Mesendoderm (in vitro differentiated cells): ENCODE results near the gene ADORA1.

ENCODE experiments used
- DNase-seq: peaks from one replicate; pipeline ENCODE4 v3.0.0; 2013
- H2AK5ac ChIP-seq: 2 replicates; pipeline ENCODE4 v1.6.1; 2013; ENCODE audit warnings: low read length, inconsistent platforms
- H2BK120ac ChIP-seq: 2 replicates; pipeline ENCODE4 v1.6.1; 2013; ENCODE audit warnings: low read depth, mild to moderate bottlenecking, low read length, moderate library complexity, mixed read lengths
- H2BK15ac ChIP-seq: replicated peaks from 2 replicates; pipeline ENCODE4 v1.6.1; 2013; ENCODE audit warnings: low read depth, mild to moderate bottlenecking, moderate library complexity
- H2BK5ac ChIP-seq: 2 replicates; pipeline ENCODE4 v1.6.1; 2013; ENCODE audit warnings: low read length, inconsistent platforms
- H3K18ac ChIP-seq: 2 replicates; pipeline ENCODE4 v1.6.1; 2013; ENCODE audit warnings: mild to moderate bottlenecking, low read length, mixed read lengths
- H3K23ac ChIP-seq: one replicate; pipeline ENCODE4 v1.6.1; 2013; ENCODE audit warnings: low read length
- H3K27ac ChIP-seq: 2 replicates; pipeline ENCODE4 v1.5.1; 2013; ENCODE audit warnings: low read depth, mild to moderate bottlenecking, inconsistent platforms, low read length, moderate library complexity
- H3K27me3 ChIP-seq: 2 replicates; pipeline ENCODE4 v1.6.1; 2013; ENCODE audit warnings: low read length, control low read depth, mild to moderate bottlenecking, inconsistent platforms; ENCODE audit not compliant: insufficient read depth, poor library complexity
- H3K36me3 ChIP-seq: 2 replicates; pipeline ENCODE4 v1.6.1; 2013; ENCODE audit warnings: low read length, inconsistent platforms; ENCODE audit not compliant: control insufficient read depth, insufficient read depth
- H3K4ac ChIP-seq: one replicate; pipeline ENCODE4 v1.6.1; 2013; ENCODE audit warnings: low read depth, mild to moderate bottlenecking, low read length, moderate library complexity
- H3K4me1 ChIP-seq: 2 replicates; pipeline ENCODE4 v1.6.1; 2013; ENCODE audit warnings: low read depth, low read length, inconsistent platforms; ENCODE audit not compliant: control insufficient read depth
- H3K4me2 ChIP-seq: 2 replicates; pipeline ENCODE4 v1.6.1; 2013; ENCODE audit warnings: low read length
- H3K4me3 ChIP-seq: 2 replicates; pipeline ENCODE4 v1.5.1; 2013; ENCODE audit warnings: mild to moderate bottlenecking, low read length
- H3K56ac ChIP-seq: one replicate; pipeline ENCODE4 v1.6.1; 2013; ENCODE audit warnings: low read length
- H3K79me1 ChIP-seq: 2 replicates; pipeline ENCODE4 v1.6.1; 2013; ENCODE audit warnings: low read length, inconsistent platforms
- H3K79me2 ChIP-seq: 2 replicates; pipeline ENCODE4 v1.6.1; 2013; ENCODE audit warnings: mild to moderate bottlenecking, low read length; ENCODE audit not compliant: control insufficient read depth, insufficient read depth
- H3K9ac ChIP-seq: 2 replicates; pipeline ENCODE4 v1.6.1; 2013; ENCODE audit warnings: low read length, inconsistent platforms
- H4K5ac ChIP-seq: one replicate; pipeline ENCODE4 v1.6.1; 2013; ENCODE audit warnings: low read length
- H4K8ac ChIP-seq: one replicate; pipeline ENCODE4 v1.6.1; 2013; ENCODE audit warnings: low read depth, mild to moderate bottlenecking, control low read depth, low read length, moderate library complexity
- WGBS: extraction: QIAGEN DNeasy Blood & Tissue Kit; methylation state at CpG from one replicate; pipeline ENCODE4 v1.1.7; 2013; ENCODE audit warnings: low lambda C conversion rate, missing lambda C conversion rate; ENCODE audit not compliant: insufficient coverage; ENCODE audit errors: extremely low coverage; 5-methylcytosine and 5-hydroxymethylcytosine counted together

ADORA1 gene

GRCh38 chr1:203128716-203129500, 1.4 kb downstream of the ADORA1 start:
- H3K79me1 ChIP-seq = no peaks in the 10 kb centered on the region
- H3K4me2 ChIP-seq = peak overlapping the region; percentile 76
- H3K18ac ChIP-seq = no peak overlapping the region
- no peak overlapping the region for H3K4me3 ChIP-seq
- H3K56ac ChIP-seq = peak overlapping the region; percentile 87
- no peak overlapping the region for H2BK15ac ChIP-seq
- H3K27ac ChIP-seq = no peak overlapping the region
- no peak overlapping the region for H4K8ac ChIP-seq
- H3K4ac ChIP-seq = no peak overlapping the region
- no CpG with 5 or more reads among the region's 29 CpGs for WGBS
- H2AK5ac ChIP-seq = peak overlapping the region; percentile 61
- H3K79me2 ChIP-seq = peaks cover 2% of the 10 kb centered on the region
- H3K36me3 ChIP-seq = no peaks in the 10 kb centered on the region
- no peak overlapping the region for H2BK5ac ChIP-seq
- no peak overlapping the region for H4K5ac ChIP-seq
- no peak overlapping the region for H2BK120ac ChIP-seq
- H3K23ac ChIP-seq = peak overlapping the region; percentile 90
- DNase-seq = no peak
- H3K27me3 ChIP-seq = no peaks in the 10 kb centered on the region
- peak overlapping the region; percentile 54 for H3K9ac ChIP-seq
- peaks cover 20% of the 10 kb centered on the region for H3K4me1 ChIP-seq

GRCh38 chr1:203129501-203130231, 2.1 kb downstream of the ADORA1 start:
- Histone ChIP-seq H3K27ac (no peak overlapping the region), H3K4me2 (no peak overlapping the region), H4K5ac (no peak overlapping the region), H3K56ac (peak overlapping the region; percentile 51), H2BK120ac (no peak overlapping the region), H3K18ac (no peak overlapping the region), H3K23ac (no peak overlapping the region), H2BK5ac (no peak overlapping the region), H2AK5ac (no peak overlapping the region), H4K8ac (no peak overlapping the region), H3K79me1 (no peaks in the 10 kb centered on the region), H3K79me2 (peaks cover 2% of the 10 kb centered on the region), H3K4ac (no peak overlapping the region), H3K27me3 (no peaks in the 10 kb centered on the region), H2BK15ac (no peak overlapping the region), H3K4me3 (no peak overlapping the region), H3K36me3 (no peaks in the 10 kb centered on the region), H3K9ac (no peak overlapping the region), H3K4me1 (peaks cover 23% of the 10 kb centered on the region)
- no peak for DNase-seq
- no CpG with 5 or more reads among the region's 7 CpGs for WGBS

GRCh38 chr1:203130358-203130985, 2.9 kb downstream of the ADORA1 start:
- WGBS = no CpG with 5 or more reads among the region's 3 CpGs
- H3K79me1 ChIP-seq = no peaks in the 10 kb centered on the region
- DNase-seq = no peak

GRCh38 chr1:203131548-203132200, 4.1 kb downstream of the ADORA1 start:
- H3K79me2 ChIP-seq = peaks cover 2% of the 10 kb centered on the region
- H3K27me3 ChIP-seq = no peaks in the 10 kb centered on the region
- H3K56ac ChIP-seq = no peak overlapping the region
- DNase-seq = no peak
- H4K8ac ChIP-seq = no peak overlapping the region
- no peak overlapping the region for H2AK5ac ChIP-seq
- no peak overlapping the region for H3K9ac ChIP-seq
- no peak overlapping the region for H2BK5ac ChIP-seq
- H2BK120ac ChIP-seq = no peak overlapping the region
- H3K4me1 ChIP-seq = peaks cover 15% of the 10 kb centered on the region
- no peak overlapping the region for H3K4me2 ChIP-seq
- H3K18ac ChIP-seq = no peak overlapping the region
- H3K36me3 ChIP-seq = no peaks in the 10 kb centered on the region
- H2BK15ac ChIP-seq = no peak overlapping the region
- H3K27ac ChIP-seq = no peak overlapping the region
- H4K5ac ChIP-seq = no peak overlapping the region
- no CpG with 5 or more reads among the region's 9 CpGs for WGBS
- no peak overlapping the region for H3K23ac ChIP-seq
- H3K4me3 ChIP-seq = no peak overlapping the region
- no peaks in the 10 kb centered on the region for H3K79me1 ChIP-seq
- H3K4ac ChIP-seq = no peak overlapping the region

More at GRCh38 chr1:203130358-203130985, 2.9 kb downstream of the ADORA1 start:
- no peak overlapping the region for H2BK120ac ChIP-seq
- H3K36me3 ChIP-seq = no peaks in the 10 kb centered on the region
- H2AK5ac ChIP-seq = no peak overlapping the region
- no peak overlapping the region for H2BK5ac ChIP-seq
- H2BK15ac ChIP-seq = no peak overlapping the region
- no peak overlapping the region for H3K9ac ChIP-seq
- H3K4me1 ChIP-seq = peaks cover 23% of the 10 kb centered on the region
- H3K79me2 ChIP-seq = peaks cover 2% of the 10 kb centered on the region
- H3K23ac ChIP-seq = no peak overlapping the region
- no peak overlapping the region for H3K4ac ChIP-seq
- H3K4me3 ChIP-seq = no peak overlapping the region
- no peak overlapping the region for H3K56ac ChIP-seq
- no peak overlapping the region for H4K5ac ChIP-seq
- H4K8ac ChIP-seq = no peak overlapping the region
- no peak overlapping the region for H3K18ac ChIP-seq
- no peak overlapping the region for H3K27ac ChIP-seq
- no peaks in the 10 kb centered on the region for H3K27me3 ChIP-seq
- no peak overlapping the region for H3K4me2 ChIP-seq

- Histone ChIP-seq H4K8ac (no peak overlapping the region), H3K23ac (peak overlapping the region; percentile 81), H3K4ac (no peak overlapping the region), H2BK120ac (no peak overlapping the region), H3K27ac (peak overlapping the region; percentile 60), H3K56ac (peak overlapping the region; percentile 43), H2BK15ac (no peak overlapping the region), H3K79me1 (peaks cover 2% of the 10 kb centered on the region), H3K4me1 (peaks cover 7% of the 10 kb centered on the region), H3K9ac (peak overlapping the region; percentile 24), H3K27me3 (no peaks in the 10 kb centered on the region), H3K18ac (peak overlapping the region; percentile 18), H3K79me2 (no peaks in the 10 kb centered on the region), H3K36me3 (no peaks in the 10 kb centered on the region), H4K5ac (no peak overlapping the region), H2BK5ac (peak overlapping the region; percentile 28), H3K4me2 (no peak overlapping the region), H2AK5ac (no peak overlapping the region), H3K4me3 (no peak overlapping the region)
- peak; percentile 83 for DNase-seq
- no CpG with 5 or more reads among the region's 12 CpGs for WGBS
These were observed 6.6 kb downstream of the ADORA1 start for GRCh38 chr1:203133970-203134725.
